ENCODE results near the gene SNN.

Gene SNN

GRCh38 chr16:11681976-11682654, 13.9 kb downstream of the SNN start:
- H4K8ac ChIP-seq (ENCODE audit: low read depth, low read length) = no peak overlapping the region
- H3K14ac ChIP-seq (ENCODE audit: low read length) = no peak overlapping the region
- H3K4me2 ChIP-seq (ENCODE audit: insufficient read depth, low read length, poor library complexity, severe bottlenecking) = no peak overlapping the region
- no peak overlapping the region for H2BK120ac ChIP-seq (ENCODE audit: low read depth, low read length)
- WGBS, 2 donors (ENCODE audit: extremely low coverage in 2 of 2, insufficient read length in 2 of 2, insufficient replicate concordance in 1 of 2) = no CpG with 5 or more reads among the region's 12 CpGs
- no peaks in the 10 kb centered on the region for H3K9me3 ChIP-seq (replicated peaks in 1 of 2; ENCODE audit: control insufficient read depth in 2 of 2, insufficient read depth in 1 of 2, low read depth in 1 of 2, low read length in 2 of 2)
- no peak overlapping the region for H3K23ac ChIP-seq (ENCODE audit: low read depth, low read length, poor library complexity)
- H2BK12ac ChIP-seq (ENCODE audit: low read length) = no peak overlapping the region
- no peak for DNase-seq (ENCODE audit: low spot score)
- H3K4ac ChIP-seq (ENCODE audit: low read length) = no peak overlapping the region
- no peak overlapping the region for H3K18ac ChIP-seq (ENCODE audit: low read length)
- H4K91ac ChIP-seq (ENCODE audit: low read depth, low read length, poor library complexity) = no peak overlapping the region
- H3K27me3 ChIP-seq (ENCODE audit: control insufficient read depth in 3 of 3, insufficient read depth in 3 of 3, low read depth in 1 of 3, low read length in 3 of 3) = no peaks in the 10 kb centered on the region
- peaks cover 26 to 95% of the 10 kb centered on the region in 2 donors for H3K36me3 ChIP-seq (replicated peaks in 1 of 2; ENCODE audit: control insufficient read depth in 2 of 2, insufficient read depth in 2 of 2, low read length in 2 of 2)
- no peak overlapping the region for H2AK5ac ChIP-seq (ENCODE audit: low read depth, low read length)
- H3K4me1 ChIP-seq (ENCODE audit: control insufficient read depth in 2 of 2, insufficient read depth in 1 of 2, low read depth in 1 of 2, low read length in 2 of 2) = no peaks in the 10 kb centered on the region
- no peak overlapping the region for H2BK15ac ChIP-seq (ENCODE audit: low read length)
- no peak overlapping the region for H2AFZ ChIP-seq (ENCODE audit: low read length)
- no peaks in the 10 kb centered on the region for H3K79me1 ChIP-seq (ENCODE audit: low read depth, low read length)
- H2BK5ac ChIP-seq (ENCODE audit: low read length) = no peak overlapping the region
- H3K9ac ChIP-seq (ENCODE audit: low read depth, low read length, poor library complexity) = no peak overlapping the region
- H3K27ac ChIP-seq (replicated peaks; ENCODE audit: low read length) = no peak overlapping the region
- no peak overlapping the region for H3K4me3 ChIP-seq (ENCODE audit: low read length in 2 of 2)

GRCh38 chr16:11682655-11683096, 14.4 kb downstream of the SNN start:
- Histone ChIP-seq H3K23ac (ENCODE audit: low read depth, low read length, poor library complexity) (no peak overlapping the region), H3K36me3 (replicated peaks in 1 of 2; ENCODE audit: control insufficient read depth in 2 of 2, insufficient read depth in 2 of 2, low read length in 2 of 2) (peaks cover 24 to 95% of the 10 kb centered on the region in 2 donors), H2BK5ac (ENCODE audit: low read length) (no peak overlapping the region)

GRCh38 chr16:11683145-11683544, 14.9 kb downstream of the SNN start:
- Histone ChIP-seq H3K4me2 (ENCODE audit: insufficient read depth, low read length, poor library complexity, severe bottlenecking) (no peak overlapping the region), H3K36me3 (replicated peaks in 1 of 2; ENCODE audit: control insufficient read depth in 2 of 2, insufficient read depth in 2 of 2, low read length in 2 of 2) (peaks cover 21 to 95% of the 10 kb centered on the region in 2 donors), H4K91ac (ENCODE audit: low read depth, low read length, poor library complexity) (no peak overlapping the region), H4K8ac (ENCODE audit: low read depth, low read length) (no peak overlapping the region), H2BK12ac (ENCODE audit: low read length) (no peak overlapping the region), H2AK5ac (ENCODE audit: low read depth, low read length) (no peak overlapping the region), H3K4ac (ENCODE audit: low read length) (no peak overlapping the region), H3K4me3 (ENCODE audit: low read length in 2 of 2) (no peak overlapping the region), H3K27me3 (ENCODE audit: control insufficient read depth in 3 of 3, insufficient read depth in 3 of 3, low read depth in 1 of 3, low read length in 3 of 3) (no peaks in the 10 kb centered on the region), H2BK120ac (ENCODE audit: low read depth, low read length) (no peak overlapping the region), H2AFZ (ENCODE audit: low read length) (no peak overlapping the region), H2BK15ac (ENCODE audit: low read length) (no peak overlapping the region), H2BK5ac (ENCODE audit: low read length) (no peak overlapping the region), H3K9me3 (replicated peaks in 1 of 2; ENCODE audit: control insufficient read depth in 2 of 2, insufficient read depth in 1 of 2, low read depth in 1 of 2, low read length in 2 of 2) (no peaks in the 10 kb centered on the region), H3K18ac (ENCODE audit: low read length) (no peak overlapping the region), H3K14ac (ENCODE audit: low read length) (no peak overlapping the region), H3K4me1 (ENCODE audit: control insufficient read depth in 2 of 2, insufficient read depth in 1 of 2, low read depth in 1 of 2, low read length in 2 of 2) (no peaks in the 10 kb centered on the region), H3K9ac (ENCODE audit: low read depth, low read length, poor library complexity) (no peak overlapping the region), H3K23ac (ENCODE audit: low read depth, low read length, poor library complexity) (no peak overlapping the region), H3K27ac (replicated peaks; ENCODE audit: low read length) (no peak overlapping the region), H3K79me1 (ENCODE audit: low read depth, low read length) (no peaks in the 10 kb centered on the region)
- DNase-seq (ENCODE audit: low spot score) = no peak
- no CpG with 5 or more reads among the region's 11 CpGs for WGBS, 2 donors (ENCODE audit: extremely low coverage in 2 of 2, insufficient read length in 2 of 2, insufficient replicate concordance in 1 of 2)

More at GRCh38 chr16:11682655-11683096, 14.4 kb downstream of the SNN start:
- Histone ChIP-seq H4K91ac (ENCODE audit: low read depth, low read length, poor library complexity) (no peak overlapping the region), H3K4me2 (ENCODE audit: insufficient read depth, low read length, poor library complexity, severe bottlenecking) (no peak overlapping the region), H3K27me3 (ENCODE audit: control insufficient read depth in 3 of 3, insufficient read depth in 3 of 3, low read depth in 1 of 3, low read length in 3 of 3) (no peaks in the 10 kb centered on the region), H2BK120ac (ENCODE audit: low read depth, low read length) (no peak overlapping the region), H3K14ac (ENCODE audit: low read length) (no peak overlapping the region), H3K27ac (replicated peaks; ENCODE audit: low read length) (no peak overlapping the region), H4K8ac (ENCODE audit: low read depth, low read length) (no peak overlapping the region), H3K18ac (ENCODE audit: low read length) (no peak overlapping the region), H3K9me3 (replicated peaks in 1 of 2; ENCODE audit: control insufficient read depth in 2 of 2, insufficient read depth in 1 of 2, low read depth in 1 of 2, low read length in 2 of 2) (no peaks in the 10 kb centered on the region), H3K79me1 (ENCODE audit: low read depth, low read length) (no peaks in the 10 kb centered on the region), H3K4me1 (ENCODE audit: control insufficient read depth in 2 of 2, insufficient read depth in 1 of 2, low read depth in 1 of 2, low read length in 2 of 2) (no peaks in the 10 kb centered on the region), H2AK5ac (ENCODE audit: low read depth, low read length) (no peak overlapping the region), H3K4me3 (ENCODE audit: low read length in 2 of 2) (no peak overlapping the region), H2BK12ac (ENCODE audit: low read length) (no peak overlapping the region), H2BK15ac (ENCODE audit: low read length) (no peak overlapping the region), H2AFZ (ENCODE audit: low read length) (no peak overlapping the region), H3K4ac (ENCODE audit: low read length) (no peak overlapping the region), H3K9ac (ENCODE audit: low read depth, low read length, poor library complexity) (no peak overlapping the region)
- no peak for DNase-seq (ENCODE audit: low spot score)
- WGBS, 2 donors (ENCODE audit: extremely low coverage in 2 of 2, insufficient read length in 2 of 2, insufficient replicate concordance in 1 of 2) = no CpG with 5 or more reads among the region's 5 CpGs

GRCh38 chr16:11684231-11685025, 16.2 kb downstream of the SNN start:
- Histone ChIP-seq H3K4me2 (ENCODE audit: insufficient read depth, low read length, poor library complexity, severe bottlenecking) (no peak overlapping the region), H3K79me1 (ENCODE audit: low read depth, low read length) (no peaks in the 10 kb centered on the region), H3K36me3 (replicated peaks in 1 of 2; ENCODE audit: control insufficient read depth in 2 of 2, insufficient read depth in 2 of 2, low read length in 2 of 2) (peaks cover 14 to 93% of the 10 kb centered on the region in 2 donors)

More at GRCh38 chr16:11684231-11685025, 16.2 kb downstream of the SNN start:
- no peak overlapping the region for H3K4me3 ChIP-seq (ENCODE audit: low read length in 2 of 2)
- H2BK12ac ChIP-seq (ENCODE audit: low read length) = no peak overlapping the region
- DNase-seq (ENCODE audit: low spot score) = no peak
- H3K4me1 ChIP-seq (ENCODE audit: control insufficient read depth in 2 of 2, insufficient read depth in 1 of 2, low read depth in 1 of 2, low read length in 2 of 2) = no peaks in the 10 kb centered on the region
- H2BK5ac ChIP-seq (ENCODE audit: low read length) = no peak overlapping the region
- H3K27me3 ChIP-seq (ENCODE audit: control insufficient read depth in 3 of 3, insufficient read depth in 3 of 3, low read depth in 1 of 3, low read length in 3 of 3) = no peaks in the 10 kb centered on the region
- H2BK15ac ChIP-seq (ENCODE audit: low read length) = no peak overlapping the region
- H3K9me3 ChIP-seq (replicated peaks in 1 of 2; ENCODE audit: control insufficient read depth in 2 of 2, insufficient read depth in 1 of 2, low read depth in 1 of 2, low read length in 2 of 2) = no peaks in the 10 kb centered on the region
- no peak overlapping the region for H2BK120ac ChIP-seq (ENCODE audit: low read depth, low read length)
- H2AK5ac ChIP-seq (ENCODE audit: low read depth, low read length) = no peak overlapping the region
- H2AFZ ChIP-seq (ENCODE audit: low read length) = no peak overlapping the region
- H4K91ac ChIP-seq (ENCODE audit: low read depth, low read length, poor library complexity) = no peak overlapping the region
- no peak overlapping the region for H3K9ac ChIP-seq (ENCODE audit: low read depth, low read length, poor library complexity)
- no peak overlapping the region for H3K27ac ChIP-seq (replicated peaks; ENCODE audit: low read length)
- no peak overlapping the region for H3K23ac ChIP-seq (ENCODE audit: low read depth, low read length, poor library complexity)
- no peak overlapping the region for H3K18ac ChIP-seq (ENCODE audit: low read length)
- H3K4ac ChIP-seq (ENCODE audit: low read length) = no peak overlapping the region
- WGBS, 2 donors (ENCODE audit: extremely low coverage in 2 of 2, insufficient read length in 2 of 2, insufficient replicate concordance in 1 of 2) = no CpG with 5 or more reads among the region's 12 CpGs
- H3K14ac ChIP-seq (ENCODE audit: low read length) = no peak overlapping the region
- H4K8ac ChIP-seq (ENCODE audit: low read depth, low read length) = no peak overlapping the region
